T47D (cell line): ENCODE results near the gene SNAI1.
A peak's percentile ranks its signal among the peaks of the same experiment; 100 is the strongest.
"Not testable (repeated sequence)": the region's sequence is repeated elsewhere in the genome, so short reads cannot be mapped to it uniquely, and the experiment has no call there.

Experiments
- DNase-seq, 2 experiments: peaks; one replicate each; pipeline versions ENCODE4 v3.0.0 to v3.0.0-alpha.2; 2011 to 2012; ENCODE audit warnings: low read depth in 1 of 2, low spot score in 1 of 2
- JUND ChIP-seq: IDR thresholded peaks from 2 replicates; pipeline ENCODE4 v1.6.1; 2012; ENCODE audit warnings: low read depth
- in situ Hi-C: cut with HindIII; loops from 2 replicates; pipeline ENCODE4 v1.10.0; 2016; ENCODE audit warnings: low sequenced_read_pairs, low pct_unique_long_range_greater_than_20kb

Gene SNAI1

DNA sequence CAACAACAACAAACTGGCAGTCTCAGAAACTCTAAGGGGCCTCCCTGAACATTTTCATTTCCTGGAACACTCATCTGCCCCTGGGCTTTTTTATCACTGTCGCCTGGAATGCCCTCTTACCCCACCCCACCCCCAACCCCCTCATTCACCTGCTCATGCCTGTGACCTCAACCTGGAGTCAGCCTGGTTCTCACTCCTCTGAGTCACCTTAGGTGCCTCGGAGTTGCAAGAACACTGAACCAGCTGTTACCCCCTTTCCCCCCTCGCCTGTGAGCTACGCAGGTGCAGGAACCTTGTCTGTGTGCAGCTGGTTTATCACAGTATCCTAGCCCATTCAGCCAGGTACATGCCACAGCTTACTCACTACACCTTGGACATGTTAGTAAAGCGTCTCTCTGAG, 12.8 kb upstream of the SNAI1 start:
- no peak for DNase-seq
- TF ChIP-seq JUND: no peak
- in situ Hi-C loops: no loop called here

DNA sequence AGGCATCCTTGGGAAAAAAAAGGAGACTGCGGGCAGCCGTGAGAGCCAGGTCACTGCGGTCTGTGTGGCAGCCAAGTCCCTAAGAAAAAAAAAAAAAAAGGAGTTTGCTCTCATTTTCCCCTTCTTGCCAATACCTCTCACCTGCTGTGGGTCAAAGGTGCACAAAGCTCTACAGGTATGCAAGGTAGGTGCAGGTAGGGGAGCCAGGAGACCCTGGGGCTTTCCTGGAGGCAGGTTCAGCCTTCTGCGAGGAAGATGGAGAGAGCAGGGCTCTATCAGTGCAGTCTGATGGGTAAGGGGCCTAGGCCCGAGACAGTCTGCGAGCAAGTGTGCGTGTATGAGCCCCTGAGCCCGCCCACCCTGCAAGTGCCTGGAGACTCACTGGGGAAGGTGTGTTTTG, 12.3 kb upstream of the SNAI1 start:
- TF ChIP-seq JUND: no peak
- in situ Hi-C loops: no loop called here
- no peak for DNase-seq

- TF ChIP-seq JUND: no peak
- DNase-seq: no peak
- in situ Hi-C loops: no loop called here
Measured at GRCh38 chr20:49973981-49974380, 8.8 kb upstream of the SNAI1 start.

GRCh38 chr20:49976542-49976941, 6.2 kb upstream of the SNAI1 start:
- TF ChIP-seq JUND: no peak
- no peak for DNase-seq
- in situ Hi-C loops: no loop called here

DNA sequence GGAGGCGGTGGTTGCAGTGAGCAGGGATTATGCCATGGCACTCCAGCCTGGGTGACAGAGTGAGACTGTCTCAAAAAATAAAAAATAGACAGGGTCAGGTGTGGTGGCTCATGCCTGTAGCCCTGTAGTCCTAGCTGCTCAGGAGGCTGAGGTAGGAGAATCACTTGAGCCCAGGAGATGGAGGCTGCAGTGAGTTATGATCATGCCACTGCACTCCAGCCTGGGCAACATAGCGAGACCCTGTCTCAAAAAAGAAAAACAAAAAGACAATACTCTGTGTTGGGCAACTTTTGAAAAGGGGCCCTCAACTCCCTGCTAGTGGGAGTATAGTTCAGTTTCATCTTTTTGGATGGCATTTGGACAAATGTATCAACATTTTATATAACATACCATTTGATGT, 5.0 kb upstream of the SNAI1 start:
- in situ Hi-C loops, DNase-seq: not testable (repeated sequence)

DNA sequence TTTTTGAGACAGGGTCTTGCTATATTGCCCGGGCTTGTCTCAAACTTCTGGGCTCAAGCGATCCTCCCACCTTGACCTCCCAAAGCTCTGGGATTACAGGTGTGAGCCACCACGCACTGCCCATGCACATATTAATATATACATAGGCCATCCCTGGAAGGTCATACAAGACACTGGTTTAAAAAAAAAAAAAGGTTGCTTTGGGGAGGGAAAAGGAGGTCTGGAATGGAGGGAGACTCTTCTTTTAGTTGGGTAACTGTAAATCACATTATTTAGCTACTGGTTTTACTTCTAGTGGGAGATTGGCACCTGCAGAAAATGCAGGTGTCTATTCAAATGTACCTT, 4.1 kb upstream of the SNAI1 start:
- no peak for TF ChIP-seq JUND
- in situ Hi-C loops: no loop called here

DNA sequence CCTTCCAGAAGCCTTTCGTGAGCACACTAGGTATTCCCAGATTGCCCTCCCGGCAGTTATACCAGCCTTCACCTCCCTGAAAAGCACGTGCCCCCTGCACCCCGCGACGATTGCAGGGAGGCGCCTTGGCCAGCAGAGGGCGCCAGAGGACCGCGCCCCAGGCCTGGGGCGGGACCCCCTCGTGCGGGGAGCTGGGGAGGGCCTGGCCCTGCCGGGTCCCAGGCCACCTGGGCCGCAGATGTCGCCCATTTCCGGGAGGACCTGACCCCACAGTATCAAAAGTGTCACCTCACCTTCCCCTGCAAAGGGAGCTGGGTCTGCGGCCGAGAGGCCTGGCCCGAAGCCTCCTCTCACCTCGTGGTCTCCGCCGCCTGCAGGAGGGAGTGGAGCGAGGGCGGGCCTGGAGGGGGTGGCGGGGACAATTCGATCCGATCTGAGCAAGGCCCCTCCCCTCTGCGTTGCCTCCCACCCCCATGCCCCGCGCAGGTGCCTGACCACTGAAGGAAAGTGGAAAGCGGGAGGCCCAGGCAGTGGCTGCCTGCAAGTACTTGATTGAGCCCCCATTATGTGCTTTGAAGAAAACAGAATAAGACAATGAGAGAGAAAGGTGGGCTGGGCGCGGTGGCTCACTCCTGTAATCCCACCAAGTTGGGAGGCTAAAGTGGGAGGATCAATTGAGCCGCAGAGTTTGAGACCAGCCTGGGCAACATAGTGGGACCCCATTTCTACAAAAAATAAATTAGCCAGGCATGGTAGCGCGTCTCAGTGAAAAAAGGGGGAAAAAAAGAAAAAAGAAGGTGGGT, 3.5 kb upstream of the SNAI1 start:
- no peak for TF ChIP-seq JUND
- in situ Hi-C loops: no loop called here
- DNase-seq: peak; percentile 50 to 74

More for the DNA sequence above, 4.1 kb upstream of the SNAI1 start:
- no peak for DNase-seq

- no peak for DNase-seq
- TF ChIP-seq JUND: no peak
- in situ Hi-C loops: no loop called here
Measured at GRCh38 chr20:49980140-49981008, 2.4 kb upstream of the SNAI1 start.

DNA sequence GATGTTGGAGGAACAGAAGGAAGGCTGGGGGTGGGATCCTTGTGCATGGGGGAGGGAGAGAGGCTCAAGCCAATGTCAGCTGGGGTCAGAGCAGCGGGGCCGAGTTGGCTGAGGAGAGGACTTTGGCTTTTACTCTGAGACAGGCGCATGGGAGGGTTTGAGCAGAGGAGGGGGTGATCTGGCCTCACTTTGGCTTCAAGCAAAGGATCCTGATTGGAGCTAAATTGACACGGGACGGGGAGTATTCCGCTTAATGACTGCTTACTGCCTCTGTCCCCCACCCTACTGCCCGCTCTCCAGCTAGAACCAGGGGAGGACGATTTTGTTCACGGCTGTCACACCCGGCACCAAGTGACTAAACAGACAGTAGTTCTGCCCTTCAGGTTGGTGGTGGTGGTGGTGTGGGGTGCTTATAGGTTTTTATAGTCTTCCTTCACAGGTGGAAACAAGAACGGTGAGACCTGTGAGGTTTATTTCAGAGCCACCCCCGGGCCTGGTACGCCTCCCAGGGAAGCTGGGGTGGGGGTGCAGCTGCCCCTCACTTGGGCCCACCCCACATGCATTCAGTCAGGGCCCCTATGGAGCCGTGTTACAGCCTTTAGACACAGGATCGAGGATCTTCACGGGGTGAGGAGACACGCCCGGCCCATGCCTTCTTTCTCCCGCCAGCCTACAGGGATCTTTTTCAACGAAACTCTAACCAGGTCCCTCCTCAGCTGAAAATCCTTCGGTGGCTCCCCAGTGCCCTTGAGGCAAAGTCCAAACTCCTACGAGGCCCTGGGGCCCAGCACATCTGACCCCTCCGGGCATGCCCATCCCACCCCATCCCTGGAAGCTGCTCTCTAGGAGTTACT, 1.3 kb upstream of the SNAI1 start:
- TF ChIP-seq JUND: no peak
- in situ Hi-C loops: no loop called here
- no peak for DNase-seq

DNA sequence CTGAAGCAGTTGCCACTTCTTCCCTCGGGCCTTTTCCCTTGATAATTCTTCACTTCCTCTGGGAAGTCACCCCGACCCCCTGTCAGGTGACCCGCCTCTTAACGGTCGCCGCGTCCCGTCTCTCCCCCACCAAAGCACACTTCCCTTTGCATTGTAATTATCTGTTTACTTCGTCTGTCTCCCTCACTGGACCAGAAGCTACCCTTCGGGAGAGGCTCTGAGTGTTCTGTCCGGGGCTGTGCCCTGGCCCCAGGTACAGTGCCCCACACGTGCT, 771 bp upstream of the SNAI1 start:
- DNase-seq: no peak
- in situ Hi-C loops: no loop called here
- no peak for TF ChIP-seq JUND

DNA sequence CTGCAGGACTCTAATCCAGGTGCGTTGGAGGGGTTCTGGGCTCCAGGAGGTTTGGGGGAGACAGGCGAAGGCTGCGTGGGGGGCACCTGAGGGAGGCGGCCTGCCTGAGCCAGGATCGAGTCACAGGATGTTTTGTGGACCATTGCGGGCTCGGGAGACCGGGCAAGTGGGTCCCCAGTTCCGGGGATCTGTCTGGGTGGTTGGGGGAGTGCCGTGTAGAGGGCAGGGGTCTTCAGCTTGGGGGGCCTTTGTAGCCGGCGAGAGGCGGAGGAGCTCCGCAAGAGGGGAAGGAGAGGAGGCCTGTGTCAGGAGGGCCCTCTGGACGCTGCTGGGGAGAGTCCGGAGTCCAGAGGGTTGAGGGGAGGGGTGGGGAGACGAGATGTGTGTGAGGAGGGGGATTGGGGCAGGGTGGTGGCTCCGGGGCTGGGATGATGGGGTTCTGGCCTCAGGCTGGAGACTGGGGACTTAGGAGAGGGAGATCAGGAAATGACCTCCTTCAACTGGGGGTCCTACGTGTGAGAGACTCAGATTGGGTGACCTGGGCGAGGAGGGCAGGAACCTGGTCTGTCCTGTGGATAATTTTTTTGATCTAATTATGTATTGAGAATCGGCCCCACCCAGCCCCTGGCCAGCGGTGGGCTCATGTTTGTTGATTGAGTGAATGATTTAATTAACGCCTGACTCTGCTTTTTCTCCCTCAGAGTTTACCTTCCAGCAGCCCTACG, 505 bp downstream of the SNAI1 start:
- DNase-seq: no peak
- no peak for TF ChIP-seq JUND
- in situ Hi-C loops: no loop called here

GRCh38 chr20:49983848-49984408, 1.1 kb downstream of the SNAI1 start:
- no peak for TF ChIP-seq JUND
- in situ Hi-C loops: no loop called here
- no peak for DNase-seq
